ENCODE results near the gene PSMC2. TPM values are rescaled to one million over a fixed set of nuclear protein-coding genes. Genes with fewer than 3 reads are reported as not detected.
A peak's percentile ranks its signal among the peaks of the same experiment; 100 is the strongest.

PSMC2 gene
- 93.5 and 101 TPM in 2 replicates for total RNA-seq
- long read RNA-seq, transcript PSMC2-201 (12 exons, 2,637 nt), result major isoform, 330 of 346 reads
- long read RNA-seq, partial matches to known transcripts, result 5 of 346 reads
- long read RNA-seq, other reads (novel, unspliced or antisense), result 11 of 346 reads

DNA sequence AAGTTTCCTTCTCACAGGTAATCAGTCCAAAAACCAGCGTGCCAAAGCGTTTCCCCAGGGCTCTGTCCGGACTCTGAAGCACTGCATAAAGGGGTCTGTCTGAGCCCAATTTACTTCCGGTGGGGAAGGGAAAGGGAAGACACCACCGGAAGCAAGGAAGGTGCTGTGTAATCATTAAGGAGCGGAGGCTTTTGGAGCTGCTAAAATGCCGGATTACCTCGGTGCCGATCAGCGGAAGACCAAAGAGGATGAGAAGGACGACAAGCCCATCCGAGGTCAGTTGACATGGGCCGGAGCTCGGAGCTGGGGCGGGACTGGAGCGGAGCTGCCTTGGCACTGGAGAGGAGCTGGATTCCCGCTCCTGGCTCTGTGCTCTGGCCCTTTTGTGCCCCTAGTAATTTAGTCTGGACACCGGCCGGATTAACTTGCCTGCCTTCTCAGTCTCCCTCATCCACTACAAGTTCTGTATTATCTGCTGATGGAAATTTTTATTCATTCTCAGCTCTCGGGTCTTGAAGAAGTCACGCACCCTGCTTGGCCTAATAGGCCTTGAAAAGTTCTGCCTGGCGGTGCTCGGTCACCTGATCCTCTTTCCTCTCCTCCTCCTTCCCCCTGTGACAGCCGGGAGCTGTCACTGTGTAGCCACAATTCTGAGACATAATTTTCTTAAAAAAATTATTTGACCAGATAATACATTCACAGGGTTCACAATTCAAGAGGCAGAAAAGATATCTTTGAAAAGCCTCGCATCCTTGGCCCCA, at the start of gene PSMC2:
TSS of gene PSMC2 (plus strand) at position 137 of the 761 bp plus-strand sequence. CDS start at position 206, 69 bp downstream.
- TF ChIP-seq, protein P1, sequence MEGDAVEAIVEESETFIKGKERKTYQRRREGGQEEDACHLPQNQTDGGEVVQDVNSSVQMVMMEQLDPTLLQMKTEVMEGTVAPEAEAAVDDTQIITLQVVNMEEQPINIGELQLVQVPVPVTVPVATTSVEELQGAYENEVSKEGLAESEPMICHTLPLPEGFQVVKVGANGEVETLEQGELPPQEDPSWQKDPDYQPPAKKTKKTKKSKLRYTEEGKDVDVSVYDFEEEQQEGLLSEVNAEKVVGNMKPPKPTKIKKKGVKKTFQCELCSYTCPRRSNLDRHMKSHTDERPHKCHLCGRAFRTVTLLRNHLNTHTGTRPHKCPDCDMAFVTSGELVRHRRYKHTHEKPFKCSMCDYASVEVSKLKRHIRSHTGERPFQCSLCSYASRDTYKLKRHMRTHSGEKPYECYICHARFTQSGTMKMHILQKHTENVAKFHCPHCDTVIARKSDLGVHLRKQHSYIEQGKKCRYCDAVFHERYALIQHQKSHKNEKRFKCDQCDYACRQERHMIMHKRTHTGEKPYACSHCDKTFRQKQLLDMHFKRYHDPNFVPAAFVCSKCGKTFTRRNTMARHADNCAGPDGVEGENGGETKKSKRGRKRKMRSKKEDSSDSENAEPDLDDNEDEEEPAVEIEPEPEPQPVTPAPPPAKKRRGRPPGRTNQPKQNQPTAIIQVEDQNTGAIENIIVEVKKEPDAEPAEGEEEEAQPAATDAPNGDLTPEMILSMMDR (IDR thresholded peaks at IDR 0.05; ENCODE audit: unreplicated experiment), result no peak
- Mint-ChIP-seq H3K4me3 (ENCODE audit: low read depth) (peak within 1 kb of the TSS; percentile 99), H3K36me3 (ENCODE audit: insufficient read depth) (peaks cover 5% of the 10 kb centered on the region), H3K27ac (peak within 1 kb of the TSS; percentile 97), H3K9me3 (ENCODE audit: low read depth) (no peaks in the 10 kb centered on the region), H3K27me3 (no peaks in the 10 kb centered on the region), H3K4me1 (ENCODE audit: low read depth) (peaks cover 18% of the 10 kb centered on the region)
- DNase-seq (ENCODE audit: low spot score, unreplicated experiment), result peak; percentile 59

- Mint-ChIP-seq H3K27me3 (peaks cover 3% of the 10 kb centered on the region), H3K27ac (peak overlapping the region; percentile 65), H3K9me3 (ENCODE audit: low read depth) (no peaks in the 10 kb centered on the region), H3K4me3 (ENCODE audit: low read depth) (peak overlapping the region; percentile 77), H3K36me3 (ENCODE audit: insufficient read depth) (peaks cover 6% of the 10 kb centered on the region), H3K4me1 (ENCODE audit: low read depth) (peaks cover 13% of the 10 kb centered on the region)
- no peak for DNase-seq (ENCODE audit: low spot score, unreplicated experiment)
- TF ChIP-seq, protein P1 (IDR thresholded peaks at IDR 0.05; ENCODE audit: unreplicated experiment), result no peak
These were observed 49.6 kb upstream of the PSMC2 start for GRCh38 chr7:103297837-103298179.

GRCh38 chr7:103299660-103300059, 47.8 kb upstream of the PSMC2 start:
- TF ChIP-seq, protein P1 (IDR thresholded peaks at IDR 0.05; ENCODE audit: unreplicated experiment), result no peak
- no peak for DNase-seq (ENCODE audit: low spot score, unreplicated experiment)
- Mint-ChIP-seq H3K27me3 (no peaks in the 10 kb centered on the region), H3K36me3 (ENCODE audit: insufficient read depth) (peaks cover 13% of the 10 kb centered on the region), H3K9me3 (ENCODE audit: low read depth) (no peaks in the 10 kb centered on the region), H3K4me3 (ENCODE audit: low read depth) (no peak overlapping the region), H3K4me1 (ENCODE audit: low read depth) (peaks cover 13% of the 10 kb centered on the region), H3K27ac (no peak overlapping the region)

- Mint-ChIP-seq H3K4me3 (ENCODE audit: low read depth) (no peak overlapping the region), H3K4me1 (ENCODE audit: low read depth) (peaks cover 13% of the 10 kb centered on the region), H3K27me3 (no peaks in the 10 kb centered on the region), H3K27ac (no peak overlapping the region), H3K9me3 (ENCODE audit: low read depth) (no peaks in the 10 kb centered on the region), H3K36me3 (ENCODE audit: insufficient read depth) (peaks cover 16% of the 10 kb centered on the region)
- TF ChIP-seq, protein P1 (IDR thresholded peaks at IDR 0.05; ENCODE audit: unreplicated experiment), result no peak
- DNase-seq (ENCODE audit: low spot score, unreplicated experiment), result no peak
These were observed 46.0 kb upstream of the PSMC2 start for GRCh38 chr7:103301441-103301840.

- Mint-ChIP-seq H3K36me3 (ENCODE audit: insufficient read depth) (peaks cover 21% of the 10 kb centered on the region), H3K9me3 (ENCODE audit: low read depth) (no peaks in the 10 kb centered on the region), H3K27ac (no peak overlapping the region)
These were observed 39.8 kb upstream of the PSMC2 start for GRCh38 chr7:103307503-103308231.

More at GRCh38 chr7:103307503-103308231, 39.8 kb upstream of the PSMC2 start:
- Mint-ChIP-seq H3K4me1 (ENCODE audit: low read depth) (no peaks in the 10 kb centered on the region), H3K27me3 (no peaks in the 10 kb centered on the region), H3K4me3 (ENCODE audit: low read depth) (no peak overlapping the region)
- DNase-seq (ENCODE audit: low spot score, unreplicated experiment), result no peak
- TF ChIP-seq, protein P1 (IDR thresholded peaks at IDR 0.05; ENCODE audit: unreplicated experiment), result no peak
